HEK293T (cell line): ENCODE data around the gene BRMS1.
A peak's percentile ranks its signal among the peaks of the same experiment; 100 is the strongest.

ENCODE experiments used
- ARNT ChIP-seq: fragments of 450-650 bp; IDR thresholded peaks from 2 replicates; pipeline ENCODE4 v1.6.1; 2017; ENCODE audit warnings: mild to moderate bottlenecking
- BHLHE40 ChIP-seq: fragments of 450-650 bp; IDR thresholded peaks from 2 replicates; pipeline ENCODE4 v1.6.1; 2016; ENCODE audit warnings: mild to moderate bottlenecking, moderate library complexity, borderline replicate concordance
- ELF4 ChIP-seq: fragments of 450-650 bp; IDR thresholded peaks from 2 replicates; pipeline ENCODE4 v1.6.1; 2017; ENCODE audit warnings: antibody characterized with exemption
- FOXM1 ChIP-seq: fragments of 450-650 bp; IDR thresholded peaks from 2 replicates; pipeline ENCODE4 v1.6.1; 2017; ENCODE audit warnings: mild to moderate bottlenecking, borderline replicate concordance
- L3MBTL2 ChIP-seq: fragments of 450-650 bp; conservative IDR thresholded peaks from 2 replicates; pipeline ENCODE4 v1.6.1; 2016; ENCODE audit warnings: mild to moderate bottlenecking
- SP1 ChIP-seq: fragments of 450-650 bp; IDR thresholded peaks from 2 replicates; pipeline ENCODE4 v1.6.1; 2017
- ZNF384 ChIP-seq: fragments of 450-650 bp; IDR thresholded peaks from 2 replicates; pipeline ENCODE4 v1.6.1; 2016

- no peak for TF ChIP-seq ZNF384
- TF ChIP-seq BHLHE40, result no peak
- no peak for TF ChIP-seq ARNT
- peak; percentile 48; the same call in 1 of the 2 replicates for TF ChIP-seq L3MBTL2
- TF ChIP-seq FOXM1, result no peak
- no peak for TF ChIP-seq ELF4
- no peak for TF ChIP-seq SP1
Measured at GRCh38 chr11:66347425-66348276, 2.7 kb upstream of the BRMS1 start, which contains the start of gene B4GAT1.
